ENCODE measurements around the gene YIPF5. TPM values are rescaled to one million over a fixed set of nuclear protein-coding genes. Genes with fewer than 3 reads are reported as not detected.

The YIPF5 gene
- total and polyA plus RNA-seq, 2 donors (not counting 3 experiments of a cell fraction or from before 2014, with no cell fraction given), result 73.7 to 78.7 TPM

DNA sequence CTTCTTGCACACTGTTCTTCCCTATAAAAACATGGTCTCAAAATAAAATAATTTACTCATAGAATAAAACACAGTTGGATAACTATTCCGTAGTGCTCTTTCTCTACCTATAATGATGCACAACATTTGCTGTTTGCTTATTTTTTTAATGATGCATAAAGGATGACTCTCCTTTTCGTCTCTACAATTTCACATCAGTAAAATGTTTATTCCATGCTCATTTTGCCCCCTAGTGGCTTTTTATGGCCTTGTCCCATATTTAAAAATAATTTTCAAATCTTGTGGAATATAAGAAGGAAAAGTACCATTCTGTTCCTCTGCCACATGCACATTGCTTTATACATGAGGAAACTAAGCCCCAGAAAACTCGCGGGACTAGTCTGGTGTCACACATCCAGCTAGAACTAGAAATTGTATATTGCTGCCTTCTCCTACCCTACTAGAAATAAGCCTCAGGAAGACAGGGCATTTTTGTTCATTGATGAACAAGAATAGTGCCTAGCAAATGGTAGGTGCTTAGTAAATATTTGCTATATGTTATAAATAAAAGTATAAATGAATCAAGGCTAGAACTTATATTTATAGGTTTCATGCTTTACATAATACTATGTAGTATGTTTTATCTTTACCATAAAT is 12.9 kb upstream of the YIPF5 start:
- H3K9ac ChIP-seq (replicated peaks; ENCODE audit: extremely low read depth, insufficient read depth, low read length), result no peak overlapping the region
- FAIRE-seq, result no peak
- CTCF ChIA-PET, result interaction anchor here (1.4 kb wide), 1 partner anchor 359 kb away, joined by 3 read pairs; no protein-coding TSS in a partner anchor
- H3K27ac ChIP-seq (ENCODE audit: insufficient read depth, low read depth, low read length), result peak overlapping the region; percentile 40
- H3K4me1 ChIP-seq (ENCODE audit: control insufficient read depth, extremely low read depth, insufficient read depth, low read length), result peaks cover 24% of the 10 kb centered on the region
- H3K27me3 ChIP-seq (ENCODE audit: control insufficient read depth in 2 of 2, insufficient read depth in 2 of 2, low read length in 2 of 2), result no peaks in the 10 kb centered on the region
- H3K4me2 ChIP-seq (ENCODE audit: insufficient read depth, low read length), result peak overlapping the region; percentile 26
- no peaks in the 10 kb centered on the region for H3K36me3 ChIP-seq (ENCODE audit: control insufficient read depth in 2 of 2, extremely low read depth in 1 of 2, insufficient read depth in 2 of 2, low read length in 2 of 2)
- no peak overlapping the region for H3K4me3 ChIP-seq (replicated peaks in 1 of 3; ENCODE audit: insufficient read depth in 1 of 3, low read depth in 1 of 3, low read length in 3 of 3)
- dilution Hi-C loops (cut with MboI; ENCODE audit: extremely low pct_ligation_motif_present, low sequenced_read_pairs) (no loop called here), intact Hi-C loops (cut with micrococcal nuclease) (loop anchor here (1.0 to 10.0 kb wide), 3 partner anchors 216 to 779 kb away; no protein-coding TSS in a partner anchor)
- DNase-seq (ENCODE audit: low read depth, low spot score), result peak; percentile 75
- H2AFZ ChIP-seq (ENCODE audit: low read depth, low read length), result peak overlapping the region; percentile 47
- H3K9me1 ChIP-seq (replicated peaks; ENCODE audit: control insufficient read depth, extremely low read depth, insufficient read depth, low read length), result no peaks in the 10 kb centered on the region
- no peaks in the 10 kb centered on the region for H3K79me2 ChIP-seq (ENCODE audit: control insufficient read depth, insufficient read depth, low read length)
- H4K20me1 ChIP-seq (replicated peaks; ENCODE audit: control insufficient read depth, extremely low read depth, insufficient read depth, low read length), result no peaks in the 10 kb centered on the region
- no peaks in the 10 kb centered on the region for H3K9me3 ChIP-seq (replicated peaks; ENCODE audit: control insufficient read depth, insufficient read depth, low read length)
- TF ChIP-seq POLR2AphosphoS5 (IDR thresholded peaks at IDR 0.05; ENCODE audit: insufficient read depth, low read depth, low read length), result no peak
- TF ChIP-seq CTCF (IDR thresholded peaks at IDR 0.05; ENCODE audit: extremely low read depth in 1 of 2, insufficient read depth in 1 of 2, low read depth in 1 of 2, low read length in 2 of 2), result peak; percentile 45 to 53
- POLR2A ChIA-PET, result no interaction called here
- BruUV-seq (replicated peaks), result no TSS peak

- no peak overlapping the region for H3K9ac ChIP-seq (replicated peaks; ENCODE audit: extremely low read depth, insufficient read depth, low read length)
- H3K9me3 ChIP-seq (replicated peaks; ENCODE audit: control insufficient read depth, insufficient read depth, low read length), result no peaks in the 10 kb centered on the region
- FAIRE-seq, result no peak
- H3K4me2 ChIP-seq (ENCODE audit: insufficient read depth, low read length), result no peak overlapping the region
- H3K4me1 ChIP-seq (ENCODE audit: control insufficient read depth, extremely low read depth, insufficient read depth, low read length), result peaks cover 7% of the 10 kb centered on the region
- no peaks in the 10 kb centered on the region for H3K9me1 ChIP-seq (replicated peaks; ENCODE audit: control insufficient read depth, extremely low read depth, insufficient read depth, low read length)
- H3K27me3 ChIP-seq (ENCODE audit: control insufficient read depth in 2 of 2, insufficient read depth in 2 of 2, low read length in 2 of 2), result no peaks in the 10 kb centered on the region
- ChIA-PET POLR2A (no interaction called here), CTCF (interaction anchor here (1.4 kb wide), 1 partner anchor 11 kb away, joined by 4 read pairs; no protein-coding TSS in a partner anchor)
- no TSS peak for BruUV-seq (replicated peaks)
- no peak overlapping the region for H2AFZ ChIP-seq (ENCODE audit: low read depth, low read length)
- dilution Hi-C loops (cut with MboI; ENCODE audit: extremely low pct_ligation_motif_present, low sequenced_read_pairs), result no loop called here
- H3K4me3 ChIP-seq (replicated peaks in 1 of 3; ENCODE audit: insufficient read depth in 1 of 3, low read depth in 1 of 3, low read length in 3 of 3), result no peak overlapping the region
- no peaks in the 10 kb centered on the region for H4K20me1 ChIP-seq (replicated peaks; ENCODE audit: control insufficient read depth, extremely low read depth, insufficient read depth, low read length)
- no peaks in the 10 kb centered on the region for H3K79me2 ChIP-seq (ENCODE audit: control insufficient read depth, insufficient read depth, low read length)
- intact Hi-C loops (cut with micrococcal nuclease), result no loop called here
- H3K36me3 ChIP-seq (ENCODE audit: control insufficient read depth in 2 of 2, extremely low read depth in 1 of 2, insufficient read depth in 2 of 2, low read length in 2 of 2), result no peaks in the 10 kb centered on the region
- no peak overlapping the region for H3K27ac ChIP-seq (ENCODE audit: insufficient read depth, low read depth, low read length)
- TF ChIP-seq GATA2 (IDR thresholded peaks at IDR 0.05; ENCODE audit: insufficient read depth, insufficient read length, low read depth, low read length), result no peak
- TF ChIP-seq POLR2AphosphoS5 (IDR thresholded peaks at IDR 0.05; ENCODE audit: insufficient read depth, low read depth, low read length), result no peak
- no peak for TF ChIP-seq MAX (IDR thresholded peaks at IDR 0.05; ENCODE audit: insufficient read depth, insufficient read length)
- no peak for TF ChIP-seq MYC (IDR thresholded peaks at IDR 0.05; ENCODE audit: low read depth, low read length)
- TF ChIP-seq JUN (IDR thresholded peaks at IDR 0.05; ENCODE audit: borderline replicate concordance, insufficient read depth, insufficient read length, low read depth), result no peak
- TF ChIP-seq EZH2 (IDR thresholded peaks at IDR 0.05; ENCODE audit: borderline replicate concordance, low read depth, low read length, severe bottlenecking), result no peak
- TF ChIP-seq CTCF (IDR thresholded peaks at IDR 0.05; ENCODE audit: extremely low read depth in 1 of 2, insufficient read depth in 1 of 2, low read depth in 1 of 2, low read length in 2 of 2), result no peak
- no peak for TF ChIP-seq POLR2A (IDR thresholded peaks at IDR 0.05; ENCODE audit: low read depth, low read length)
- TF ChIP-seq FOS (IDR thresholded peaks at IDR 0.05; ENCODE audit: borderline replicate concordance, insufficient read depth, low read length), result no peak
- DNase-seq (ENCODE audit: low read depth, low spot score), result no peak
These were observed 8.8 kb upstream of the YIPF5 start for GRCh38 chr5:144179226-144179625.
